Renal cortex interstitium (tissue), 11 donors: ENCODE measurements around the gene RBBP6. TPM values are rescaled to one million over a fixed set of nuclear protein-coding genes. Genes with fewer than 3 reads are reported as not detected.
"Not testable (repeated sequence)": the region's sequence is repeated elsewhere in the genome, so short reads cannot be mapped to it uniquely, and the experiment has no call there.

Experiments used
- DNase-seq, 11 donors: peaks; one replicate each; pipeline ENCODE4 v3.0.0-alpha.2; 2013; ENCODE audit warnings: low read depth in 9 of 11, low spot score in 4 of 11; ENCODE audit errors: extremely low read depth in 1 of 11
- polyA plus RNA-seq, 3 donors: library from polyadenylated mRNA; unstranded; fragments of 120-200 nt; gene quantifications; one replicate each; pipeline ENCODE4 v1.2.1, GENCODE V29; 2013; ENCODE audit not compliant: insufficient read length in 3 of 3

The RBBP6 gene
- polyA plus RNA-seq, 3 donors, result 71.1 to 88.6 (median 84.4) TPM

DNA sequence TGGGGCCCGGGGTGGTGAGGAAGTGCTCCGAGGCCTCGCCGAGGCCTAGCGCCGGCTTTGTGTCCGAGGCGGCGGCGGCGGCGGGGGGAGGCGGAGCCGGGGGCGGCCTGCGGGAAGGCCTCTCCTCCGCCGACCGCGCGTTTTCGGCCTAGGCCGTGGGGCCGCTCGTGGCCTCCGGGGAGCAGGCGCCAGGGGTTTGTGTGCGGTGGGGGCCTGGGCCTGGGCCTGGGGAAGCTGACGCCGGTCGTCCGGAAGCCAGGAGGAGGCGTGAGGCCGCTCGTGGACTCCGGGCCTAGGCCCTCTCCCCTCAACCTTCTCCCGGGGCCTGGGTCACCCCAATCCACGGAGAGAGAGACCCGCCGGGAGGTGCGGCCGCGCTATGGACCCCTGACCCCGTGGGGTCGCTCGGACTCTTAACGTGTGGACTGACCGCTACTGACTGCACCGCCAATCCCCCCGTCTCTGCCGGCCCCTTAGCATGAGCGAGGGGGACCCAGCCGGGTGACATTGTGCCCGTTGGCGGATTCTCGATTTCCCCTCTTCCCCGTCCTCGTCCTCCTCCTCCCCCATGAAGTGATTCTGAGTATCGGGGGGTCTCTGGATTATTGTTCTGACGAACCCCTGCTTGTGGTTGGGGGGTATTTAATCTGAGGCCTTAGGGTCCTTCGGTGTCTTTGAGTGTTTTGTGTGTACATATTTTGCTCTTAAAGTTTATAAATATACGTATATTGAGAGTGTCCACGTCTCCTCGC, 660 bp downstream of the RBBP6 start:
- peak in 4 of 11 donors; percentile 25 to 42 (median 31) for DNase-seq

DNA sequence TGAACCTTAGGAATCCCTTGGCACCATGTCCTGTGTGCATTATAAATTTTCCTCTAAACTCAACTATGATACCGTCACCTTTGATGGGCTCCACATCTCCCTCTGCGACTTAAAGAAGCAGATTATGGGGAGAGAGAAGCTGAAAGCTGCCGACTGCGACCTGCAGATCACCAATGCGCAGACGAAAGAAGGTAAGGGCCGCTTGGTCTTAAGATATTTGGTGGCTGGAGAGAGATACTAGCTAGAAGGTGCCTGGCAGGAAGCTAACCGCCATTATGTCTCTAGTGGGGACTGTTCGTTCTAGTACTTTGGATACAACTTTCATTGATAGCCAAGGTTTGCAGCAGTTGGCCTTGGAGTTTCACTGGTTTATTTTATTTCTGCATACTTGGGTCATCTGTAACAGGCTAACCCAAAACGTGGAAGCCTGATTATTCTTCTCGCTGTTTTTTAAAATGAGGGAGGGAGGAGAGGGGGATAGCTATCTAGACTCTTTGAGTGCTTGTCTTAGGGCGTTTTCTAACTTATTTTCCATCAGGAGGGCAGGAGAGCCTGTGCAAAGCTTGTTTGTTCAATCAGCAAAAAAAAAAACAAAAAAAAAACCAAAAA, 1.3 kb downstream of the RBBP6 start:
- peak in 1 of 11 donors; percentile 15 for DNase-seq

DNA sequence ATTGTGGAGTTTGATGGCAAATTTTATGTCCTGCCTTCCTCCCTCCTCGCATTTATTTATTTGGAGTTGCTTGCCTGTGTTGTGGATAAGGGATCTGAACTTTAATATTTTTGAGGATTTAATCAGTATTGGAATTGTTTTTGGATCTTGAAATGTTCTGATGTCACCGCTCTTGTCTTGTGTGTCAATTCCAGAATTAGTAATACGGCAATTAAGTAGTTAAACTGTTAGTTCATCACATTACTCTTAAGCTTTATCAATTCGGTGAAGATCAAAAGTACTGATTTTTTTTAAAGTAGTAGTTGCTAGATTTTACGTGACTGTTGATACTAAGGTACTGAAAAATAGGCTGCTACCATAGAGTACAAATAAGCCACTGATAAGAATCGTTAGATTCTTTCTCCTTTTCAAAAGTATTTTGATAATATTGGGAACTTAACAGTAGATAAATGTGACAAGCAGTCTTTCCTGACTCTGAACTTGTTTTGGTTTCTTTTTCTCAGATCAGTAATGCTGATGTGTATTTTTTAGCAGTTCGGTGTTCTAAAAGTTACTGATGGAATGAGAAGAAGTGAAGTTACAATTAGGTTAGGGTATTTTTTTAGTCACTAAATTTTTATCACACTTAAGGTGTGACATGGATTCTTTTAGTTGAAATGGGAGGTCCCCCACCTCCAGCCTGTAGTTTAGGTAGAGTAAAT, 2.0 kb downstream of the RBBP6 start:
- DNase-seq, result no peak

DNA sequence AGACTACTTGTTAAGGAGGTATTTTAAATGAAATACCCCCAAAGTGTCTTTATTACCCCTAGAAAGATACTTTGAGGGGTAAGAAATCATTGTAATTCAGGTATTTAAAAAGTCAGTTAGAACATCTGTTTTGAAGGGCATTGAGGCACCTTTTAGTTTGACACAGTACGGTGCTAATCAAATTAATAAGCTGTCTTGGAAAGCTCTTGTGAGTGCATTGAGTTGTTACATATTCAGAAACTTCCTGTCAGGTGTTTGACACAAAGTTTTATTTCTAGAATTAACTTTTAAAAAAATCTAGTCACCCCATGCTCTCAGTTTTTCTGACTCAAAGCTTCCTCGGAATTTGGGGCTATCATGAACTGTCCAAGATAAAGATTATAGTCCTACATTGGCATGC, 4.6 kb downstream of the RBBP6 start:
- no peak for DNase-seq

DNA sequence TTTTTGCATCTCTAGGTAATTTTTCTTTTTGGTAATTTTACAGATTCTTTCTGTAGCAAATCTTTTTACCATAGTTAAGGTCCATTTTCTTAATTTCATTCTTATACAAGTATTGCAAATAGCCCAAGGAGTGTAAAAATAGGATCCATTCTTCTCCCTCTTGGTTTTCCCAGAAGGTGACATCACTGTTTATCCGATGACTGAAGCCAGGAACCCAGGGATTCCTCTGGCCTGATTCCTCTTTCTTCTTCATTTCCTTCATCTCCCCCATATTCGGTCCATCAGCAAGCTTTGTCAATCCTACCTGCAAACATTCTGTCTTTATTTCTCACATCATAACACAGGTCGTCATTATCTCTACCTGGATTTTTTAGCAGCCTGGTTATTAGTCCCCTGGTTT, 5.3 kb downstream of the RBBP6 start:
- DNase-seq, result no peak

DNA sequence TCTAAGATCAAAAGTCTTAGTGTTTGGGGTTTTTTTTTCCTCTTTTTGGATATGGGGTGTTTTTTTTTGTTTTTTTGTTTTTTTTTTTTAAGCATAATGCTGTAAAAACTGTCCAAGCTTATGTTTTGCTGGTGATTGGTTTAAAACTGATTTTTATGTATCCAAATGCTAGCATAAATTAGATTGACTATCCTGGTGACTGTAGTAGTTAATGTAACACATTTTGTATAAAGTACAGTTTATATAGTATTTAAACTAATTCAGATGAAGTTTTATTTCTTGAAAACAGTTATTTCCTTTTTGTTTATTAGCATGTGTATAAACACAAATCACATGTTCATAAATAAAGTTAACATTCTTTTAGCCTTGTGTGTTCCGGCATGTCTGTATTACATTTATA, 10.9 kb downstream of the RBBP6 start:
- DNase-seq, result no peak

DNA sequence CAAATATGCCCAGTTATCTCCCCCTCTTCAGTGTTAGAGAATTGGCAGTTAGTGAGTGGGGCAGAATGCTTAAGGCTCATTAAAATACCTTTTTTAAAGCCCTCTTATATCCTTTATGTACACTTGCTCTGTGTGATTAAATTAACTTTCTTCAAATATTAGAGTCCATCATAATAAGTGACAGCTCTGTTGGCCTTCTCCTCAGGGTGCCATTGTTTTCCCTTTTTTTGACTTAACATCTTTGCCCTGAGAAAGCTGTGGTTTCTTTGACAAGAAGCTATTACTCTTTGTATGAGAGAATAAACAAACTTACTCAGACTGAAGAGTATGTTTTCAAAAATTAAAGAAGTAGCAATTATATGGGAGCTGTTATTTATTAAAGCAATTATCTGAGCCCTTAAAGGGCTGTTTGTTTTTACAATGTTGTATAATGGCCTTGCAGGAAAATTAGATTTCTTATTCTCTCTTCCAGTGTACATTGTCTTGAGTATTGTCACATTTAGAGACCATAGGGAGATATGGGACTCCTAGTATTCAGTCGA, 13.4 kb downstream of the RBBP6 start:
- no peak for DNase-seq

DNA sequence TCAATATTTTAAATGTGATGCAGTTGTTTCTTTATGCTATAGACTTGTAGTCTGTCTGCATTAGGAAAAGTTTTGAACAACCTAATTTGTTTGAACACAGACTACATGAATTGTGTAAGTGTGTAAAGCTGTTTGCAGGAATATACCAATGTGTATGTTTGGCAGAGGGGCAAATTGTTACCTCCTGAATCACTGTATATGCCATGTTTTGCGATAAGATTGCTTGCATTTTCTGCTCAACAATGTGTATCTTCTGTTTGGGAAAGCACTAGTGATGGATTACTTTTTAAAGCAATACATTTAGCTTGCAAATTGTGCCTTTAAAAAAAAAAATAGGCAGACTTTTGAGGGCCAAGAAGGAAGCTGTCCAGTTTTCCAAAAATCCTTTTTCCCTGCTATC, 14.6 kb downstream of the RBBP6 start:
- no peak for DNase-seq

DNA sequence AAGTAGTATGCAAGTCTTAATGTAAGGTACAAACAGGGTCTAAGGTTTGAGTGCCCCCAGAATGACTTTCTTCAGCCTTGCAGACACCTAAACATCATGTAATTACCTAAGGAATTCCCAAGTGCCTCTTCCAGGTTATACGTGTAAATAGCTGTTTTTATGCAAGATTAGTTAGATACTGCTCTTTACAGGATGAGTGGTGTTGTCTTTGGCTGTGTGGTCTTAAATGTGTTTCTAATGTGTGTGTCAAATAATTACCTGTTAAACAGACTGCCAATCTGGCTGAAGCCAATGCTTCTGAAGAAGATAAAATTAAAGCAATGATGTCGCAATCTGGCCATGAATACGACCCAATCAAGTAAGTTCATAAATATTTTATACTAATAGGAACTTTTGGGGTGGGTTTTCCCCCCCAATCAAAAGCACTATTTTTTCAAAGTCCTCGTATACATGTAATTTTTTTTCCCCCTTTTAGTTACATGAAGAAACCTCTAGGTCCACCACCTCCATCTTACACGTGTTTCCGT, 16.0 kb downstream of the RBBP6 start:
- no peak for DNase-seq

DNA sequence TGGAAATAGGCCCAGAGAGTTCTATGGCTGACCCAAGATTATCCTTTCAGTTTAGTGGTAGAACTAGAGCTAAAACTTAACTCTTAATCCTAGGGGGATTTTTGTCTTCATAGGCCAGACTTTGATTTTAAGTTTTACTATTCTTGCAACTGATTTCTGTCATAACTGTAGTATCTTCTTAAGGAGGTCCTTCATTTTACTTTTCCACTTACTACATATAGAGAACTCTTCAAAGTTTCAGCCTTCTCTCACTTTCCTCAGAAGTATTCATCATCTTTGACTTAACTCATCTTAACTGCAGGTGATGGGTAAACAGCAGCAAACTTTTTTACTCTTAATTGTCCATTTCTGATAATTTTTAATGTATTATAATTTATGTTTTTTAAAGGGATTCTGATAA, 23.4 kb downstream of the RBBP6 start:
- no peak for DNase-seq

DNA sequence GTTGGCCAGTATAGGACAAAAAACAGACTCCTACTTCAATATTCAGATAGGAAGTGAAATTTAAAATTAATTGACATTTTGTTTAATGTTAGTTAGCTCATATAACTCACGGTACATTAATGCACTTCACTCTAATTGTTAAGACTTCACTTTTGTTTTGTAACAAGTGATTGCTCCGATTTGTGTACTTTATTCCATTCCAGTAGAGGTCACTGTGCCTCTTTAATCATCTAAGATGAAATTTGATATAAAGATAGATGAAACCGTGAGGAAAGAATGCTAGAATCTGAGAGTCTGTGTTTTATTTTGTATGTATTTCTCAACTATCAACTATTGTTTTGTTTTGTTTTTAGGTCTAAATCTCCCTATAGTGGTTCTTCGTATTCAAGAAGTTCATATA, 29.0 kb downstream of the RBBP6 start:
- DNase-seq, result no peak

DNA sequence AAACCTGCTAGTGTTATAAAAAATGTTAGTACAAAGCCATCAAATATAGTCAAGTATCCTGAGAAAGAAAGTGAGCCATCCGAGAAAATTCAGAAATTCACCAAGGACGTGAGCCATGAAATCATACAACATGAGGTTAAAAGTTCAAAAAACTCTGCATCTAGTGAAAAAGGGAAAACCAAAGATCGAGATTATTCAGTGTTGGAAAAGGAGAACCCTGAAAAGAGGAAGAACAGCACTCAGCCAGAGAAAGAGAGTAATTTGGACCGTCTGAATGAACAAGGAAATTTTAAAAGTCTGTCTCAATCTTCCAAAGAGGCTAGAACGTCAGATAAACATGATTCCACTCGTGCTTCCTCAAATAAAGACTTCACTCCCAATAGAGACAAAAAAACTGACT, 31.7 kb downstream of the RBBP6 start:
- no peak for DNase-seq

DNA sequence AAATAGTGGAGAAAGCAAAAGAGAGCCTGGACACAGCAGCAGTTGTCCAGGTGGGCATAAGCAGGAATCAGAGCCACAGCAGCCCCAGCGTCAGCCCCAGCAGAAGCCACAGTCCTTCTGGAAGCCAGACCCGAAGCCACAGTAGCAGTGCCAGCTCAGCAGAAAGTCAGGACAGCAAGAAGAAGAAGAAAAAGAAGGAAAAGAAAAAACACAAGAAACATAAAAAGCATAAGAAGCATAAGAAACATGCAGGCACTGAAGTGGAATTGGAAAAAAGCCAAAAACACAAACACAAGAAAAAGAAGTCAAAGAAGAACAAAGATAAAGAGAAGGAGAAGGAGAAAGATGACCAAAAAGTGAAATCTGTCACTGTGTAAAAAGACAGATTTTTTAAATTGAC, 32.7 kb downstream of the RBBP6 start:
- DNase-seq, result no peak

DNA sequence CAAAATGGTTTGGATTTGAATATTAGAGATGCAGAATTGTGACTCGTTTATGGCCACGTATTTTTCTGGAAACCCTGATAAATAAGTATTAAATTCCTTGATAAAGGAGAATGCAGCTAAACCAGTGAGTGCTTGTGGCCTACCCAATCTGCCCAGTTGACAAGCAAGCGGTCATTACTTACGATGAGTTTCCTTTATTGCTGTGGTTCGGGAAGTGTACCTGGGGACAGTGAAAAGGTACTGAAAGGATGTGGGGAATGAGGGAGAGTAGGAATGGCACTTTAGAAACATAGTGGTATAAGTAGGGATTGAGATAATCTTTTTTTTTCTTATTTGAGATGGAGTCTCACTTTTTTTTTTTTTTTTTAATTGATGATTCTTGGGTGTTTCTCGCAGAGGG, 33.8 kb downstream of the RBBP6 start:
- no peak for DNase-seq

DNA sequence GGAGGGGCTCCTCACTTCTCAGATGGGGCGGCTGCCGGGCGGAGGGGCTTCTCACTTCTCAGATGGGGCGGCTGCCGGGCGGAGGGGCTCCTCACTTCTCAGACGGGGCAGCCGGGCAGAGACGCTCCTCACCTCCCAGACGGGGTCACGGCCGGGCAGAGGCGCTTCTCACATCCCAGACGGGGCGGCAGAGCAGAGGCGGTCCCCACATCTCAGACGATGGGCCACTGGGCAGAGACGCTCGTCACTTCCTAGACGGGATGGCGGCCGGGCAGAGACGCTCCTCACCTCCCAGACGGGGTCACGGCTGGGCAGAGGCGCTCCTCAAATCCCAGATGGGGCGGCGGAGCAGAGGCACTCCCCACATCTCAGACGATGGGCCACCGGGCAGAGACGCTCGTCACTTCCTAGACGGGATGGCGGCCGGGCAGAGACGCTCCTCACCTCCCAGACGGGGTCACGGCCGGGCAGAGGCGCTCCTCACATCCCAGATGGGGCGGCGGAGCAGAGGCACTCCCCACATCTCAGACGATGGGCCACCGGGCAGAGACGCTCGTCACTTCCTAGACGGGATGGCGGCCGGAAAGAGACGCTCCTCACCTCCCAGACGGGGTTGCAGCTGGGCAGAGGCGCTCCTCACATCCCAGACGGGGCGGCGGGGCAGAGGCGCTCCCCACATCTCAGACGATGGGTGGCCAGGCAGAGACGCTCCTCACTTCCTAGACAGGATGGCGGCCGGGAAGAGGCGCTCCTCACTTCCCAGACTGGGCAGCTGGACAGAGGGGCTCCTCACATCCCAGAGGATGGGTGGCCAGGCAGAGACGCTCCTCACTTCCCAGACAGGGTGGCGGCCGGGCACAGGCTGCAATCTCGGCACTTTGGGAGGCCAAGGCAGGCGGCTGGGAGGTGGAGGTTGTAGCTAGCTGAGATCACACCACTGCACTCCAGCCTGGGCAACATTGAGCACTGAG, 35.4 kb downstream of the RBBP6 start:
- DNase-seq, result not testable (repeated sequence)

DNA sequence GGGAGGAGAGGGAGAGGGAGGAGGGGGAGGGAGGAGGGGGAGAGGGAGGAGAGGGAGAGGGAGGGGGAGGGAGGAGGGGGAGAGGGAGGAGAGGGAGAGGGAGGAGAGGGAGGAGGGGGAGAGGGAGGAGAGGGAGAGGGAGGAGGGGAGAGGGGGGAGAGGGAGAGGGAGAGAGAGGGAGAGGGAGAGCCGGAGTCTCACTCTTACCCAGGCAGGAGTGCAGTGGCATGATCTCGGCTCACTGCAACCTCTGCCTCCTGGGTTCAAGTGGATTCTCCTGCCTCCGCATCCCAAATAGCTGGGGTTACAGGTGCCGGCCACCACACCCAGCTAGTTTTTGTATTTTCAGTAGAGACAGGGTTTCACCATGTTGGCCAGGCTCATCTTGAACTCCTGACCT, 36.4 kb downstream of the RBBP6 start:
- not testable (repeated sequence) for DNase-seq

DNA sequence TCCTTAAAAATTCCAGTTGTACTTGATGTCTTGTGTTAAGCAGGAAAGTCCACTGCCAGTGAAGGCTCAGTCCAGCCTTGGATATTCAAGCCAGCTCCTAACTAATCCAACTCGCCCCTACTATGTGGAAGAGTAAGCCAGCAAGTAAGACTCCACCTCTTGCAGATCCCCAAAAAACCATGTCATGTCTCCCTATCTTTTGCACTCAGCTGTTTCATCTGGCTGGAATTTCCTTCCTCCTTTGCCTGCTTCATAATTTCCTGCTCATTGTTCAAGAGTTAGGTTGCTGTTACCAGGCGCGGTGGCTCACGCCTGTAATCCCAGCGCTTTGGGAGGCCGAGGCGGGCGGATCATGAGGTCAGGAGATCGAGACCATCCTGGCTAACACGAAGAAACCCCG, 37.8 kb downstream of the RBBP6 start:
- DNase-seq, result no peak

DNA sequence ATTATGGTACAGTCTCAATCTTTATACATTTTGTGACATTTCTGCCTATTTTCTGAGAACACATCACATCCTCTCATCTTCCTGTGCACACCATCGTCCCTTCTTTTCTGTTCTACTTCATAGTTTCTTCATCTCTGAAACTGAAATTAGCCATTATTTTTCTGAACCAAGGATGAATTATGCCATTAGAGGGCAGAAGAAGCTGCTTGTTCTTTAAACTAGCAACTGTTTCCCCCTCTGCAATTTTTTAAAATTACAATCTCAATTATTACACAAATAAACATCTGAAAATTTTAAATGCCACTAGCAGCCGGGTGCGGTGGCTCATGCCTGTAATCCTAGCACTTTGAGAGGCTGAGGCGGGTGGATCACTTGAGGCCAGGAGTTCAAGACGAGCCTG, 41.3 kb downstream of the RBBP6 start:
- DNase-seq, result no peak

DNA sequence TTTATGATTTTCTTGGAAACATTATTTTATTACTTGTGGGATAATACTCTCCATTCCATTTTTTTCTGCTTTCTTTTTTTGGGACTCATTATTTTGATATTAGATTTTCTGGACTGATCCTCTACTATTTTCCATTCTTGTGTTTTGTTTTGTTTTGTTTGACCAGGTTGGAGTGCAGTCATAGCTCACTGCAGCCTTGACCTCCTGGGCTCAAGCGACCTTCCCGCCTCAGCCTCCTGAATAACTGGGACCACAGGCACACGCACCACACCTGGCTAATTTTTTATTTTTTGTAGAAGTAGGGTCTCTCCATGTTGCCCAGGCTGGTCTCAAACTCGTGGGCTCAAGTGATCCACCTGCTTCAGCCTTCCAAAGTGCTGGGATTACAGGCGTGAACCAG, 44.1 kb downstream of the RBBP6 start:
- no peak for DNase-seq
